Measurements from ENCODE around the gene ENPP1.
"Not testable (repeated sequence)": the region's sequence is repeated elsewhere in the genome, so short reads cannot be mapped to it uniquely, and the experiment has no call there.

GRCh38 chr6:131901326-131901873 is 93.6 kb downstream of the ENPP1 start:
- TF ChIP-seq POLR2A, POLR2AphosphoS5 (IDR thresholded peaks at IDR 0.05; ENCODE audit: low read depth, low read length): not testable (repeated sequence)

Measured in GM12892 (cell line).